Skin epidermis (tissue), 12 donors: Measurements from ENCODE around the gene NDUFAF3.
A peak's percentile ranks its signal among the peaks of the same experiment; 100 is the strongest.

ENCODE experiments used
- H3K27ac ChIP-seq, 21 experiments: fragments of 200-600 bp; sonication (generic) in 11 of 21; one replicate each; pipeline ENCODE4 v1.5.0; 2020; ENCODE audit warnings: mild to moderate bottlenecking in 3 of 21, inconsistent platforms in 2 of 21, moderate library complexity in 2 of 21
- H3K4me3 ChIP-seq, 7 experiments: fragments of 200-600 bp; sonication (generic) in 2 of 7; one replicate each; pipeline ENCODE4 v1.5.0; 2020; ENCODE audit warnings: inconsistent platforms in 2 of 7, mild to moderate bottlenecking in 2 of 7, moderate library complexity in 1 of 7

The NDUFAF3 gene

GRCh38 chr3:48997714-48998637, 23.9 kb upstream of the NDUFAF3 start:
- Histone ChIP-seq H3K27ac (no peak overlapping the region), H3K4me3 (no peak overlapping the region)

GRCh38 chr3:48999085-48999858, 22.6 kb upstream of the NDUFAF3 start:
- H3K4me3 ChIP-seq = no peak overlapping the region
- no peak overlapping the region for H3K27ac ChIP-seq

GRCh38 chr3:49001155-49001554, 20.8 kb upstream of the NDUFAF3 start:
- H3K4me3 ChIP-seq = no peak overlapping the region
- no peak overlapping the region for H3K27ac ChIP-seq

GRCh38 chr3:49004352-49005302, 17.3 kb upstream of the NDUFAF3 start:
- H3K27ac ChIP-seq = no peak overlapping the region

GRCh38 chr3:49005303-49005680, 16.6 kb upstream of the NDUFAF3 start:
- Histone ChIP-seq H3K4me3 (no peak overlapping the region), H3K27ac (no peak overlapping the region)

More at GRCh38 chr3:49004352-49005302, 17.3 kb upstream of the NDUFAF3 start:
- no peak overlapping the region for H3K4me3 ChIP-seq

- H3K27ac ChIP-seq = peak overlapping the region in 10 of 21 experiments; percentile 81 to 96 (median 90)
- H3K4me3 ChIP-seq = peak overlapping the region in 4 of 7 experiments; percentile 39 to 74 (median 60)
These were observed 15.9 kb upstream of the NDUFAF3 start for GRCh38 chr3:49005998-49006397.

GRCh38 chr3:49006408-49007067, 15.4 kb upstream of the NDUFAF3 start:
- peak overlapping the region; percentile 54 to 98 (median 90) for H3K27ac ChIP-seq

GRCh38 chr3:49007068-49007770, 14.7 kb upstream of the NDUFAF3 start, which contains the start of gene WDR6:
Gene WDR6 (plus strand): TSS chr3:49007391. CDS start chr3:49007432, 41 bp downstream.
- peak within 1 kb of the TSS; percentile 39 to 92 (median 65) for H3K4me3 ChIP-seq
- peak within 1 kb of the TSS; percentile 54 to 98 (median 90) for H3K27ac ChIP-seq

More at GRCh38 chr3:49006408-49007067, 15.4 kb upstream of the NDUFAF3 start:
- H3K4me3 ChIP-seq = peak overlapping the region; percentile 39 to 92 (median 65)

GRCh38 chr3:49007771-49008528, 14.0 kb upstream of the NDUFAF3 start:
- H3K27ac ChIP-seq = peak overlapping the region; percentile 43 to 98 (median 90)
- peak overlapping the region; percentile 39 to 92 (median 65) for H3K4me3 ChIP-seq

- Histone ChIP-seq H3K4me3 (peak overlapping the region in 2 of 7 experiments; percentile 39 to 74), H3K27ac (peak overlapping the region in 14 of 21 experiments; percentile 81 to 97 (median 92))
These were observed 13.3 kb upstream of the NDUFAF3 start for GRCh38 chr3:49008627-49009026.

- Histone ChIP-seq H3K4me3 (no peak overlapping the region), H3K27ac (peak overlapping the region in 1 of 21 experiments; percentile 3)
These were observed 12.5 kb upstream of the NDUFAF3 start for GRCh38 chr3:49009396-49009795.

- Histone ChIP-seq H3K27ac (peak overlapping the region in 1 of 21 experiments; percentile 28), H3K4me3 (no peak overlapping the region)
These were observed 9.4 kb upstream of the NDUFAF3 start for GRCh38 chr3:49012441-49013017.

GRCh38 chr3:49013113-49013737, 8.7 kb upstream of the NDUFAF3 start:
- Histone ChIP-seq H3K4me3 (no peak overlapping the region), H3K27ac (peak overlapping the region in 1 of 21 experiments; percentile 28)

GRCh38 chr3:49013738-49014660, 7.9 kb upstream of the NDUFAF3 start:
- Histone ChIP-seq H3K4me3 (no peak overlapping the region), H3K27ac (no peak overlapping the region)

- Histone ChIP-seq H3K27ac (no peak overlapping the region), H3K4me3 (no peak overlapping the region)
These were observed 6.8 kb upstream of the NDUFAF3 start for GRCh38 chr3:49015072-49015471.
